ENCODE data around the gene NTRK2.
"Not testable (repeated sequence)": the region's sequence is repeated elsewhere in the genome, so short reads cannot be mapped to it uniquely, and the experiment has no call there.

The NTRK2 gene

GRCh38 chr9:84874596-84874995, 205.1 kb downstream of the NTRK2 start:
- in situ Hi-C loops (cut with MboI; ENCODE audit: low sequenced_read_pairs): no loop called here

GRCh38 chr9:84875193-84875592, 205.7 kb downstream of the NTRK2 start:
- in situ Hi-C loops (cut with MboI; ENCODE audit: low sequenced_read_pairs): no loop called here

DNA sequence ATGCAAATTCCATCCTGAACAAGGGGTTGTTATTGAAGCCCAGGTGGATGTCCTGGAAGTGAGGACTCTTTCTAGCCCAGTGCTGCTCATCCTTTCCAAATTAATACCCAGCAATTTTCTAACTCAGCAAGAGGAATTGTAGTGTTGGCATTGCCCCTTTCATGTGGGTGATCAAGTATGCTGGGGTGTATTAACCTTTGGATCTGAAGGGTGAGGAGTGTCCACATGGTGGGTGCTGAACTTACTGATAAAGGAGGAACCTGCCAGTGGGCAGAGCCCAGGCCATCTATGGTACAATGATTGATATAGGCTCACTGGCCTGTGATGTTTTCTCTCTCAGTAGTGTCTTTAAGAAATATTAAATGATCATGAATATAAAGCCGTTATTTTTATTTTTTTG, 210.1 kb downstream of the NTRK2 start:
- in situ Hi-C loops (cut with MboI; ENCODE audit: low sequenced_read_pairs): no loop called here

- in situ Hi-C loops (cut with MboI; ENCODE audit: low sequenced_read_pairs): no loop called here
Measured at GRCh38 chr9:84880835-84881234, 211.3 kb downstream of the NTRK2 start.

DNA sequence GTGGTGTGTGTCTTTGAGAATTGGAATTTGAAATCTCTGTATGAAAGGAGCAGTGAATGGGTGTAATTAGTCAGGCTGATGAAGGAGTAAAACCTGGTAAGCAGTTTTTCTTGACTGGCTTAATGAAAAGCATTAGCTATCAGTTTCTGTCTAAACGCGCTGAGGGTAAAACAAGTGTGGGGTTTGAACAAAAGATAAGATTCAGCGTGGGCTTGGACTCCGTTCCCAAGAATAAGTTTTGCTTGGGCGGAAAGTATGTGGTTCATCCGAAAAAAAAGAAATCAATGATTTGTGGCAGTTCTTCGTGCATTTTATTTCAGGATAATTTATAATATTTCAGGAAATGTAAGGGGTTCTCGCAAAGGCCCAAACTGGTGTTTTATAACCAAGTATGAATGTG, 217.3 kb downstream of the NTRK2 start:
- in situ Hi-C loops (cut with MboI; ENCODE audit: low sequenced_read_pairs): no loop called here

DNA sequence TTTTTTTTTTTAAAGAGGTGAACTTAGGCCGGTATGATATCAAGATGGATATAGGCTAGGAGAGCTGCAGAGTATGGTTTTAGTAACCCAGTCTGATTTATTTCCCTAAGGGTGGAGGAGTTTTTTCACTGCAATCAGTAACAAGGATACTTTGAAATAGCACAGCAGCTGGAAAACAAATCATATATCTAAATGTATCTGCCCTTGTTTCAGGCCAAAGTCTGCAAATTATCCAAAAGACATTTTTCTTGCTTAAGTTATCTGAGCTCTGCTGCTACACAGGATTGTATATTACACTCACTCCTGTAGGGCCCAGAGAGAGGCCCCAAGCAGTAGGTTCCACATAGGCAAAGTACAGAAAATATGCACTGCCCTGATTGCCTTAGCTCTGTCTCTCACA, 222.4 kb downstream of the NTRK2 start:
- in situ Hi-C loops (cut with MboI; ENCODE audit: low sequenced_read_pairs): no loop called here

- in situ Hi-C loops (cut with MboI; ENCODE audit: low sequenced_read_pairs): no loop called here
Measured at GRCh38 chr9:84893419-84894128, 224.0 kb downstream of the NTRK2 start.

DNA sequence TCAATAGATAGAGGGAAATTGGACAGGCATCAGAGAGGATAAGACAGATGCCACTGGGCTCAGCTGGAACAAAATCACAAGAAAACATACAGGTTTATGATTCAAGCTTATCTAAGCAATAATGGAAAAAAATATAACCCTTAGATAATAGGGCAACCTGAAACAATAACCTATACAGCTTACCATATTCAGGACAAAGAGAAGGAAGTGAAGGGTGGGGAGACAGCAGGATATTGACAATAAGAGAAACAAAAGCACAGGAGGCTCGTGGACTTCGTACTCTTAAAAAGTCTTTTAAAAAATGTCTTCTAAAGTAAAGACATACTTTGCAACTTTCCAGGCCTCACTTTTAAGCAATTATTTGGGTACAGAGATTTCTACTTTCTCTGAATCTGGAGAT, 225.3 kb downstream of the NTRK2 start:
- in situ Hi-C loops (cut with MboI; ENCODE audit: low sequenced_read_pairs): no loop called here

GRCh38 chr9:84897362-84898094, 228.0 kb downstream of the NTRK2 start:
- in situ Hi-C loops (cut with MboI; ENCODE audit: low sequenced_read_pairs): no loop called here

- in situ Hi-C loops (cut with MboI; ENCODE audit: low sequenced_read_pairs): no loop called here
Measured at GRCh38 chr9:84898188-84898587, 228.7 kb downstream of the NTRK2 start.

DNA sequence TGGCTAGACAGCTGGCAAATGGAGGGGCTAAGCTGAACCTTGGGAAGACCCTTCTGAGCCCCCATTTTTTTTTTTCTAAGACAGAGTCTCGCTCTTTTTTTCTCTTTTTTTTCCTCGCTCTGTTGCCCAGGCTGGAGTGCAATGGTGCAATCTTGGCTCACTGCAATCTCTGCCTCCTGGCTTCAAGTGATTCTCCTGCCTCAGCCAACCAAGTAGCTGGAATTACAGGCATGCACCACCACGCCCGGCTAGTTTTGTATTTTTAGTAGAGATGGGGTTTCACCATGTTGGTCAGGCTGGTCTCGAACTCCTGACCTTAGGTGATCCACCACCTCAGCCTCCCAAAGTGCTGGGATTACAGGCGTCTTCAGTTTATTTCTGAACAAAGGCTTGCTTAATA, 229.1 kb downstream of the NTRK2 start:
- in situ Hi-C loops (cut with MboI; ENCODE audit: low sequenced_read_pairs): not testable (repeated sequence)

GRCh38 chr9:84899326-84899725, 229.8 kb downstream of the NTRK2 start:
- in situ Hi-C loops (cut with MboI; ENCODE audit: low sequenced_read_pairs): no loop called here

GRCh38 chr9:84900421-84900820, 230.9 kb downstream of the NTRK2 start:
- in situ Hi-C loops (cut with MboI; ENCODE audit: low sequenced_read_pairs): no loop called here

- in situ Hi-C loops (cut with MboI; ENCODE audit: low sequenced_read_pairs): no loop called here
Measured at GRCh38 chr9:84903963-84904362, 234.4 kb downstream of the NTRK2 start.

GRCh38 chr9:84916769-84917168, 247.2 kb downstream of the NTRK2 start:
- in situ Hi-C loops (cut with MboI; ENCODE audit: low sequenced_read_pairs): no loop called here

DNA sequence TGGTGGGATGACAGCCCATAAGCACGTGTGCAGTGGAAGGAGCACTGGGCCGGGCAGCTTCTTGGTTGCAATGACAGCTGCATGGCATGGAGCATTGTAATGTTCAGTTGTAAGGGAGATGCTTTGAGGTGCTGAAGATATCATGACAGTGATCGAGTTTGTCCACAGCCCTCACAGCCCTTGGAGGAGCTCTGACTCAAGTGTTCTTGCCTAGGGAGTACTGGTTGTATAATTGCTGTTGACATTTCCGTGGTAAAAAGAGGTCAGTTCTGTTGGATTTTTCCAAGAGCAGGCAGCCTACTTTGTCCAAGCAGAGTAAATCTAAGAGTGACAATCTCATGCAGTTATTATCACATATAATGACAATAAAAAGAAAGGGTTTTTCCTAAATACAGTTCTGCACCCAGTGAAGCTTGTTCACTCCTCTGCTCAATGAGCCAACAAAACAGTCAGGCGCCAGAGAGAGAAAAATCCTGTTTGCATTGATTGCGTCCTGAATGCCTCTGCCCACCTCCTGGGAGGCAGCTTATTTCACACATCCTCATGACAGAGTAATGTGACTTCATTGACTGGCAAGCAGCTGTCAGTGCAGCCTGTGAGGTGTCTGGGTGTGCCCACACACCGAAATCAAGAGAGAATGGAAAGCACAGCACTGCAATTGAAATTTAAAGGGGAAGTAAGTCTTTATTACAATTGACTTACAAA, 248.0 kb downstream of the NTRK2 start:
- in situ Hi-C loops (cut with MboI; ENCODE audit: low sequenced_read_pairs): no loop called here

- in situ Hi-C loops (cut with MboI; ENCODE audit: low sequenced_read_pairs): no loop called here
Measured at GRCh38 chr9:84919440-84919839, 249.9 kb downstream of the NTRK2 start.

DNA sequence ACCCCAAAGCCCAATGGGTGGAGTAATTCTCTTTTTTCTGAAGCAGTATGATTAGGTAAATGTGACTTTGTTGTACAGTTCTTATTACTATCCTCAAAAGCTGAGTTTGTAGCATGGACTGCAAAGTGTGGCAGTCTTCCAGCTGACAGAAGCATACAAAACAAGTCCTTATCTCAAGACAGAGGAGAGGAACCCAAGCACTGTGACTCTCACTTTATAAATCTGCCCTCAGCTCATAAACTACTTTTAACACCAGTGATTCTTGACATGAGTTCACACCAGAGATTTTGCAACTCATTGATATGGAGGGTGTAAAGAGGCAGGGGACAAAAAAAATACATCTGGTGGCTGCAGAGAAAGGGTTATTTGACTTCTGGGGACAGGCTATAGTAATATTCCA, 251.6 kb downstream of the NTRK2 start:
- in situ Hi-C loops (cut with MboI; ENCODE audit: low sequenced_read_pairs): no loop called here

GRCh38 chr9:84922051-84922450, 252.5 kb downstream of the NTRK2 start:
- in situ Hi-C loops (cut with MboI; ENCODE audit: low sequenced_read_pairs): no loop called here

DNA sequence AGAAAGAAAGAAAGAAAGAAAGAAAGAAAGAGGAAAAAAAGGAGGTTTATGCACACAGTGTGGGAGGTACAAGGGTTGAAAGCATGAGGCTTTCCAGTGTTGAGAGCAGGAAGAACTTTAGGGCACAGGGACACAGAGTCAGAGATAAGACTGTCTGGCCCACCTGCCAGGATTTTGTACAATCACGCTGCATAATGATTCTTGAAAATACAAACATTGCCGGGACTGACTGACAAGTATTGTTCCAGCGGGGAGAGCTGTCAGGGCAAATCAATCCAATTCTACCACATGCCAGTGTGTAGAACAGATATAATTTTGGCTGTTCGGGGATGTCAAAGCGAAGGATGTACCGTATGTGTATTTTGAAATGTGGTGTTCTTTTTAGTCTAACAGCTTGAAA, 254.7 kb downstream of the NTRK2 start:
- in situ Hi-C loops (cut with MboI; ENCODE audit: low sequenced_read_pairs): no loop called here

DNA sequence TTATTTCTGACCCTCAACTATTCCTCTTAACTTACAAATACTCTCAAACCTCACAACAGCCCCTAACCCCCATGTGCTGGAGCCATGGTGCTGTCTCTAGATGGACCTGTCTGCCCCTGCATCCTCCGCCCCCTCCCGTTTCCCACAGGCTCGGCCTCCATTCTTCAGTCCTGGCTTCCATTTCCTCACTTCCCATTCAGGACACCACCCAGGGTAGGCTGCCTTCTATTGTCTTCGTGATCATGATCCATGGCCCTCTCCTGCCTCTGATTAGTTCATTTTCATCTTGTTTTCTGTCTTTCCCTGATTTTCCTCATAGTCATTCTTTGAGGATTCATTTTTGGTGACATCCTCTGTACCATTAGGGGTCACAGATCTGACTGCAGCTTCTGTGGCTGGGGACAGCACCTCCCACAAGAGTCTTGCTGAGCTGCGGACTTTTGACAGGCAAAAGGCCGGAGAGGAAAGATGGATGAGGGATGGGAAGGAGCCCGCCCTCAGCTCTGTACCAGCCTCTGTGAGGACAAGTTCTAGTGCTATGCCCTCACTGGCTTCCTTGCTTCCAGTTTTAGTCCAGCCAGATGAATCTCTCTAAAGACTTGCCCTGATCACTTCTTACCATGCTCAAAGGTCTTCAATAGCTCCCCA, 255.8 kb downstream of the NTRK2 start:
- in situ Hi-C loops (cut with MboI; ENCODE audit: low sequenced_read_pairs): no loop called here
